GM21526 (cell line): Measurements from ENCODE around the gene PLCH2.

Experiments
- ATAC-seq: cut with Tn5 transposase; IDR thresholded peaks from one replicate; pipeline ENCODE4 v1.9.1; 2021; ENCODE audit warnings: moderate library complexity; ENCODE audit not compliant: unreplicated experiment, low FRiP score

The PLCH2 gene

GRCh38 chr1:2475571-2475970 is 518 bp upstream of the PLCH2 start:
- ATAC-seq, result no peak

GRCh38 chr1:2477309-2477708 is 1.2 kb downstream of the PLCH2 start:
- ATAC-seq, result no peak

- no peak for ATAC-seq
Observed at GRCh38 chr1:2477791-2478499, 1.9 kb downstream of the PLCH2 start.

GRCh38 chr1:2479186-2479585 is 3.1 kb downstream of the PLCH2 start:
- no peak for ATAC-seq

- no peak for ATAC-seq
Observed at GRCh38 chr1:2479618-2480017, 3.5 kb downstream of the PLCH2 start.

GRCh38 chr1:2480236-2480985 is 4.3 kb downstream of the PLCH2 start:
- ATAC-seq, result no peak

- no peak for ATAC-seq
Observed at GRCh38 chr1:2480986-2481364, 4.9 kb downstream of the PLCH2 start.

GRCh38 chr1:2481885-2482284 is 5.8 kb downstream of the PLCH2 start:
- ATAC-seq, result no peak

GRCh38 chr1:2482588-2482987 is 6.5 kb downstream of the PLCH2 start:
- no peak for ATAC-seq

- ATAC-seq, result no peak
Observed at GRCh38 chr1:2483026-2483425, 6.9 kb downstream of the PLCH2 start.

GRCh38 chr1:2483970-2484369 is 7.9 kb downstream of the PLCH2 start:
- ATAC-seq, result no peak

- no peak for ATAC-seq
Observed at GRCh38 chr1:2486041-2486440, 10.0 kb downstream of the PLCH2 start.

- no peak for ATAC-seq
Observed at GRCh38 chr1:2486558-2486957, 10.5 kb downstream of the PLCH2 start.

- no peak for ATAC-seq
Observed at GRCh38 chr1:2488688-2489087, 12.6 kb downstream of the PLCH2 start.

GRCh38 chr1:2489615-2490014 is 13.5 kb downstream of the PLCH2 start:
- ATAC-seq, result no peak

- ATAC-seq, result no peak
Observed at GRCh38 chr1:2492091-2492490, 16.0 kb downstream of the PLCH2 start.

GRCh38 chr1:2493218-2493617 is 17.1 kb downstream of the PLCH2 start:
- ATAC-seq, result no peak

- no peak for ATAC-seq
Observed at GRCh38 chr1:2493691-2494322, 17.7 kb downstream of the PLCH2 start.

- ATAC-seq, result no peak
Observed at GRCh38 chr1:2494323-2494693, 18.2 kb downstream of the PLCH2 start.

GRCh38 chr1:2495026-2495425 is 18.9 kb downstream of the PLCH2 start:
- no peak for ATAC-seq

- ATAC-seq, result no peak
Observed at GRCh38 chr1:2495546-2495945, 19.5 kb downstream of the PLCH2 start.

- ATAC-seq, result no peak
Observed at GRCh38 chr1:2496087-2496622, 20.1 kb downstream of the PLCH2 start.
